Measurements from ENCODE around the gene CEP112. TPM values are rescaled to one million over a fixed set of nuclear protein-coding genes. Genes with fewer than 3 reads are reported as not detected.

The CEP112 gene
- total and polyA plus RNA-seq, 10 of the 15 experiments (the other 5 are each of a cell fraction or from before 2014, with no cell fraction given), result 0.11 to 3.8 (median 0.32) TPM; not detected in 1

DNA sequence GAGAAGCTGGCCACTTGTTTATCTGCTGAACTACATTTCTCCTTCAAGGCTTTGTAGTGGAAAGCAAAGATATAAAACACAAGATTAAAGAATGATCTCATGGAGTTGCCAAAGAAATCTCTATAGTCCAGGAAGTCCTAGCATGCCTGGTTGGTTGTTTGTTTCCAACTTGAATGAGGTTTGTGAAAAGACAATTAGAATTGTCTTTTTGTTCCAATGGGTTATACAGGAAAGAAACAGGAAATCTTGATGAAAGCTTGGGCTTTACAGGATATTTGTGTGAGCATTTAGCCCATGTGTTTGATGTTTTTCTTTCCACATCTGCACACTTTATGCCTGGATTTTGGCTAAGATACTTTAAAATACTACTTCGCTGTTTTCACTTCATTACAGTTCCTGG lies 273.4 kb downstream of the CEP112 start:
- ChIA-PET CTCF (interaction anchor here (0.7 to 0.9 kb wide), 2 partner anchors 46 to 756 kb away, joined by 3 to 4 read pairs; no protein-coding TSS in a partner anchor), SMC1A (ENCODE audit: uncharacterized antibody, unreplicated experiment) (interaction anchor here (0.5 to 2.2 kb wide), 2 partner anchors 32 to 1206 kb away, joined by 3 to 6 read pairs; no protein-coding TSS in a partner anchor), RAD21 (ENCODE audit: unreplicated experiment) (no interaction called here), POLR2A (no interaction called here)
- Histone ChIP-seq H3K79me2 (ENCODE audit: control insufficient read depth, insufficient read depth, low read length) (no peaks in the 10 kb centered on the region), H3K4me3 (no peak overlapping the region), H4K20me1 (ENCODE audit: control insufficient read depth, insufficient read depth) (no peaks in the 10 kb centered on the region), H3K4me1 (ENCODE audit: control insufficient read depth, insufficient read depth, low read length) (peaks cover 7% of the 10 kb centered on the region), H3K4me2 (ENCODE audit: control insufficient read depth, insufficient read depth) (no peak overlapping the region), H3K27ac (ENCODE audit: control insufficient read depth, insufficient read depth) (no peak overlapping the region), H3K36me3 (ENCODE audit: control insufficient read depth in 2 of 2, insufficient read depth in 2 of 2, low read length in 1 of 2) (no peaks in the 10 kb centered on the region), H3K9me3 (replicated peaks; ENCODE audit: control insufficient read depth, insufficient read depth, low read length) (no peaks in the 10 kb centered on the region), H3K27me3 (replicated peaks in 1 of 2; ENCODE audit: control insufficient read depth in 2 of 2, insufficient read depth in 2 of 2, low read length in 1 of 2) (no peaks in the 10 kb centered on the region), H2AFZ (ENCODE audit: control insufficient read depth, low read depth, low read length) (no peak overlapping the region), H3K9ac (ENCODE audit: control insufficient read depth, insufficient read depth, low read length) (no peak overlapping the region)
- BruUV-seq (replicated peaks), result no TSS peak
- FAIRE-seq (no peak), ATAC-seq (no peak), DNase-seq (ENCODE audit: low read depth, low spot score) (no peak)
- WGBS (ENCODE audit: insufficient coverage, insufficient replicate concordance, low lambda C conversion rate, missing lambda C conversion rate), result 0% methylated on average over 1 of the region's 1 CpG
- in situ Hi-C loops (cut with MboI), result no loop called here
- intact Hi-C loops (cut with micrococcal nuclease; ENCODE audit: unreplicated experiment), result loop anchor here (5.0 kb wide), 1 partner anchor 351 kb away; no protein-coding TSS in a partner anchor
- TF ChIP-seq ESRRA (IDR thresholded peaks at IDR 0.05; ENCODE audit: low read length), result no peak
- no peak for TF ChIP-seq RAD51 (IDR thresholded peaks at IDR 0.05)
- TF ChIP-seq SREBF1 (IDR thresholded peaks at IDR 0.05; ENCODE audit: low read length), result no peak
- TF ChIP-seq MYC (IDR thresholded peaks at IDR 0.05; ENCODE audit: insufficient read depth, insufficient read length, insufficient replicate concordance, low read length, severe bottlenecking), result no peak
- no peak for TF ChIP-seq SIN3A (IDR thresholded peaks at IDR 0.05; ENCODE audit: low read depth, low read length)
- TF ChIP-seq NFYA (IDR thresholded peaks at IDR 0.05; ENCODE audit: borderline replicate concordance, low read depth, low read length), result no peak
- TF ChIP-seq PAX8 (IDR thresholded peaks at IDR 0.05), result no peak

GRCh38 chr17:65917560-65917959 lies 274.4 kb downstream of the CEP112 start:
- no peak overlapping the region for H3K4me3 ChIP-seq
- no peaks in the 10 kb centered on the region for H3K79me2 ChIP-seq (ENCODE audit: control insufficient read depth, insufficient read depth, low read length)
- RAD21 ChIA-PET (ENCODE audit: unreplicated experiment), result no interaction called here
- H3K9me3 ChIP-seq (replicated peaks; ENCODE audit: control insufficient read depth, insufficient read depth, low read length), result no peaks in the 10 kb centered on the region
- no peak for FAIRE-seq
- H3K27ac ChIP-seq (ENCODE audit: control insufficient read depth, insufficient read depth), result no peak overlapping the region
- in situ Hi-C loops (cut with MboI) (no loop called here), intact Hi-C loops (cut with micrococcal nuclease; ENCODE audit: unreplicated experiment) (loop anchor here (5.0 kb wide), 1 partner anchor 350 kb away; no protein-coding TSS in a partner anchor)
- H3K4me1 ChIP-seq (ENCODE audit: control insufficient read depth, insufficient read depth, low read length), result peaks cover 7% of the 10 kb centered on the region
- SMC1A ChIA-PET (ENCODE audit: uncharacterized antibody, unreplicated experiment), result interaction anchor here (0.5 to 2.2 kb wide), 3 partner anchors 20 to 34 kb away, joined by 3 to 6 read pairs (median 3); no protein-coding TSS in a partner anchor
- no peaks in the 10 kb centered on the region for H3K27me3 ChIP-seq (replicated peaks in 1 of 2; ENCODE audit: control insufficient read depth in 2 of 2, insufficient read depth in 2 of 2, low read length in 1 of 2)
- no TSS peak for BruUV-seq (replicated peaks)
- no peak for TF ChIP-seq BACH1 (IDR thresholded peaks at IDR 0.05; ENCODE audit: borderline replicate concordance)
- no peak for TF ChIP-seq CREB1 (IDR thresholded peaks at IDR 0.05; ENCODE audit: low read depth)
- TF ChIP-seq ZNF207 (IDR thresholded peaks at IDR 0.05; ENCODE audit: borderline replicate concordance), result no peak
- no peak for TF ChIP-seq SP1 (IDR thresholded peaks at IDR 0.05; ENCODE audit: low read depth, low read length)
- TF ChIP-seq RB1 (IDR thresholded peaks at IDR 0.05; ENCODE audit: borderline replicate concordance), result no peak
- TF ChIP-seq POLR2A (IDR thresholded peaks at IDR 0.05; ENCODE audit: low read depth, low read length), result no peak
- no peak for TF ChIP-seq STAT1 (conservative IDR thresholded peaks at IDR 0.05)
- no peak for TF ChIP-seq MYB (IDR thresholded peaks at IDR 0.05; ENCODE audit: borderline replicate concordance, low read depth, low read length)
- TF ChIP-seq HDGF (IDR thresholded peaks at IDR 0.05), result no peak
- TF ChIP-seq SIN3A (IDR thresholded peaks at IDR 0.05; ENCODE audit: low read depth, low read length), result no peak
- no peak for TF ChIP-seq ZNF274 (IDR thresholded peaks at IDR 0.05; ENCODE audit: insufficient read depth, insufficient read length)
- H3K36me3 ChIP-seq (ENCODE audit: control insufficient read depth in 2 of 2, insufficient read depth in 2 of 2, low read length in 1 of 2), result no peaks in the 10 kb centered on the region
- POLR2A ChIA-PET, result no interaction called here
- WGBS (ENCODE audit: insufficient coverage, insufficient replicate concordance, low lambda C conversion rate, missing lambda C conversion rate), result 62% methylated on average over 6 of the region's 6 CpGs
- no peaks in the 10 kb centered on the region for H4K20me1 ChIP-seq (ENCODE audit: control insufficient read depth, insufficient read depth)
- DNase-seq (ENCODE audit: low read depth, low spot score), result no peak
- no peak overlapping the region for H2AFZ ChIP-seq (ENCODE audit: control insufficient read depth, low read depth, low read length)
- H3K4me2 ChIP-seq (ENCODE audit: control insufficient read depth, insufficient read depth), result no peak overlapping the region
- CTCF ChIA-PET, result interaction anchor here (0.6 kb wide), 1 partner anchor 886 kb away, joined by 3 read pairs; no protein-coding TSS in a partner anchor
- ATAC-seq, result no peak
- H3K9ac ChIP-seq (ENCODE audit: control insufficient read depth, insufficient read depth, low read length), result no peak overlapping the region

Measured in GM12878 (cell line).